ENCODE results near the gene CLSTN1.
A peak's percentile ranks its signal among the peaks of the same experiment; 100 is the strongest.

Gene CLSTN1

GRCh38 chr1:9760824-9761223 is 62.9 kb downstream of the CLSTN1 start:
- H3K14ac ChIP-seq (ENCODE audit: low read length) = no peak overlapping the region
- DNase-seq (ENCODE audit: low spot score) = no peak
- H3K23ac ChIP-seq (ENCODE audit: low read depth, low read length, poor library complexity) = no peak overlapping the region
- no peak overlapping the region for H4K91ac ChIP-seq (ENCODE audit: low read depth, low read length, poor library complexity)
- no peak overlapping the region for H3K4ac ChIP-seq (ENCODE audit: low read length)
- H2BK15ac ChIP-seq (ENCODE audit: low read length) = no peak overlapping the region
- peaks cover 0 to 4% of the 10 kb centered on the region in 2 donors for H3K4me1 ChIP-seq (ENCODE audit: control insufficient read depth in 2 of 2, insufficient read depth in 1 of 2, low read depth in 1 of 2, low read length in 2 of 2)
- no peak overlapping the region for H2BK120ac ChIP-seq (ENCODE audit: low read depth, low read length)
- H2AK5ac ChIP-seq (ENCODE audit: low read depth, low read length) = no peak overlapping the region
- H3K18ac ChIP-seq (ENCODE audit: low read length) = no peak overlapping the region
- H3K27me3 ChIP-seq (ENCODE audit: control insufficient read depth in 3 of 3, insufficient read depth in 3 of 3, low read depth in 1 of 3, low read length in 3 of 3) = no peaks in the 10 kb centered on the region
- no peak overlapping the region for H3K4me2 ChIP-seq (ENCODE audit: insufficient read depth, low read length, poor library complexity, severe bottlenecking)
- no peak overlapping the region for H3K9ac ChIP-seq (ENCODE audit: low read depth, low read length, poor library complexity)
- peaks cover 3 to 4% of the 10 kb centered on the region in 2 donors for H3K9me3 ChIP-seq (replicated peaks in 1 of 2; ENCODE audit: control insufficient read depth in 2 of 2, insufficient read depth in 1 of 2, low read depth in 1 of 2, low read length in 2 of 2)
- no peak overlapping the region for H3K4me3 ChIP-seq (ENCODE audit: low read length in 2 of 2)
- H3K79me1 ChIP-seq (ENCODE audit: low read depth, low read length) = peaks cover 3% of the 10 kb centered on the region
- no peak overlapping the region for H2AFZ ChIP-seq (ENCODE audit: low read length)
- H3K36me3 ChIP-seq (replicated peaks in 1 of 2; ENCODE audit: control insufficient read depth in 2 of 2, insufficient read depth in 2 of 2, low read length in 2 of 2) = peaks cover 4 to 32% of the 10 kb centered on the region in 2 donors
- no peak overlapping the region for H4K8ac ChIP-seq (ENCODE audit: low read depth, low read length)
- H2BK12ac ChIP-seq (ENCODE audit: low read length) = no peak overlapping the region
- no CpG with 5 or more reads among the region's 6 CpGs for WGBS, 2 donors (ENCODE audit: extremely low coverage in 2 of 2, insufficient read length in 2 of 2, insufficient replicate concordance in 1 of 2)
- H2BK5ac ChIP-seq (ENCODE audit: low read length) = no peak overlapping the region
- H3K27ac ChIP-seq (replicated peaks; ENCODE audit: low read length) = no peak overlapping the region

GRCh38 chr1:9759939-9760338 is 63.8 kb downstream of the CLSTN1 start:
- H3K4ac ChIP-seq (ENCODE audit: low read length) = peak overlapping the region; percentile 7
- H4K8ac ChIP-seq (ENCODE audit: low read depth, low read length) = no peak overlapping the region

GRCh38 chr1:9758559-9759121 is 65.1 kb downstream of the CLSTN1 start:
- Histone ChIP-seq H3K27ac (replicated peaks; ENCODE audit: low read length) (no peak overlapping the region), H3K36me3 (replicated peaks in 1 of 2; ENCODE audit: control insufficient read depth in 2 of 2, insufficient read depth in 2 of 2, low read length in 2 of 2) (peaks cover 6 to 38% of the 10 kb centered on the region in 2 donors), H3K79me1 (ENCODE audit: low read depth, low read length) (peaks cover 3% of the 10 kb centered on the region), H2BK120ac (ENCODE audit: low read depth, low read length) (no peak overlapping the region), H3K14ac (ENCODE audit: low read length) (no peak overlapping the region), H3K4me2 (ENCODE audit: insufficient read depth, low read length, poor library complexity, severe bottlenecking) (no peak overlapping the region), H4K91ac (ENCODE audit: low read depth, low read length, poor library complexity) (no peak overlapping the region), H3K23ac (ENCODE audit: low read depth, low read length, poor library complexity) (no peak overlapping the region), H2AK5ac (ENCODE audit: low read depth, low read length) (no peak overlapping the region), H2BK12ac (ENCODE audit: low read length) (no peak overlapping the region), H3K18ac (ENCODE audit: low read length) (peak overlapping the region; percentile 61), H3K27me3 (ENCODE audit: control insufficient read depth in 3 of 3, insufficient read depth in 3 of 3, low read depth in 1 of 3, low read length in 3 of 3) (no peaks in the 10 kb centered on the region), H2BK5ac (ENCODE audit: low read length) (no peak overlapping the region), H2BK15ac (ENCODE audit: low read length) (no peak overlapping the region), H2AFZ (ENCODE audit: low read length) (no peak overlapping the region), H3K4me3 (ENCODE audit: low read length in 2 of 2) (no peak overlapping the region), H3K4me1 (ENCODE audit: control insufficient read depth in 2 of 2, insufficient read depth in 1 of 2, low read depth in 1 of 2, low read length in 2 of 2) (peaks cover 0 to 5% of the 10 kb centered on the region in 2 donors), H3K9ac (ENCODE audit: low read depth, low read length, poor library complexity) (no peak overlapping the region), H3K4ac (ENCODE audit: low read length) (no peak overlapping the region), H4K8ac (ENCODE audit: low read depth, low read length) (no peak overlapping the region), H3K9me3 (replicated peaks in 1 of 2; ENCODE audit: control insufficient read depth in 2 of 2, insufficient read depth in 1 of 2, low read depth in 1 of 2, low read length in 2 of 2) (peaks cover 1 to 3% of the 10 kb centered on the region in 2 donors)
- no CpG with 5 or more reads among the region's 10 CpGs for WGBS, 2 donors (ENCODE audit: extremely low coverage in 2 of 2, insufficient read length in 2 of 2, insufficient replicate concordance in 1 of 2)
- DNase-seq (ENCODE audit: low spot score) = no peak

More at GRCh38 chr1:9759939-9760338, 63.8 kb downstream of the CLSTN1 start:
- peaks cover 5 to 36% of the 10 kb centered on the region in 2 donors for H3K36me3 ChIP-seq (replicated peaks in 1 of 2; ENCODE audit: control insufficient read depth in 2 of 2, insufficient read depth in 2 of 2, low read length in 2 of 2)
- no peak overlapping the region for H3K14ac ChIP-seq (ENCODE audit: low read length)
- H3K4me3 ChIP-seq (ENCODE audit: low read length in 2 of 2) = no peak overlapping the region
- no peak for DNase-seq (ENCODE audit: low spot score)
- H3K4me2 ChIP-seq (ENCODE audit: insufficient read depth, low read length, poor library complexity, severe bottlenecking) = no peak overlapping the region
- H3K79me1 ChIP-seq (ENCODE audit: low read depth, low read length) = peaks cover 3% of the 10 kb centered on the region
- no peak overlapping the region for H2AFZ ChIP-seq (ENCODE audit: low read length)
- no peak overlapping the region for H2AK5ac ChIP-seq (ENCODE audit: low read depth, low read length)
- H3K27ac ChIP-seq (replicated peaks; ENCODE audit: low read length) = no peak overlapping the region
- no peak overlapping the region for H3K18ac ChIP-seq (ENCODE audit: low read length)
- H2BK15ac ChIP-seq (ENCODE audit: low read length) = no peak overlapping the region
- no peak overlapping the region for H2BK120ac ChIP-seq (ENCODE audit: low read depth, low read length)
- no peak overlapping the region for H3K23ac ChIP-seq (ENCODE audit: low read depth, low read length, poor library complexity)
- H2BK5ac ChIP-seq (ENCODE audit: low read length) = no peak overlapping the region
- no peak overlapping the region for H4K91ac ChIP-seq (ENCODE audit: low read depth, low read length, poor library complexity)
- H3K27me3 ChIP-seq (ENCODE audit: control insufficient read depth in 3 of 3, insufficient read depth in 3 of 3, low read depth in 1 of 3, low read length in 3 of 3) = no peaks in the 10 kb centered on the region
- no CpG with 5 or more reads among the region's 2 CpGs for WGBS, 2 donors (ENCODE audit: extremely low coverage in 2 of 2, insufficient read length in 2 of 2, insufficient replicate concordance in 1 of 2)
- peaks cover 0 to 6% of the 10 kb centered on the region in 2 donors for H3K4me1 ChIP-seq (ENCODE audit: control insufficient read depth in 2 of 2, insufficient read depth in 1 of 2, low read depth in 1 of 2, low read length in 2 of 2)
- no peak overlapping the region for H3K9ac ChIP-seq (ENCODE audit: low read depth, low read length, poor library complexity)
- H3K9me3 ChIP-seq (replicated peaks in 1 of 2; ENCODE audit: control insufficient read depth in 2 of 2, insufficient read depth in 1 of 2, low read depth in 1 of 2, low read length in 2 of 2) = peaks cover 3 to 4% of the 10 kb centered on the region in 2 donors
- no peak overlapping the region for H2BK12ac ChIP-seq (ENCODE audit: low read length)

GRCh38 chr1:9755441-9755995 is 68.2 kb downstream of the CLSTN1 start:
- no CpG with 5 or more reads among the region's 10 CpGs for WGBS, 2 donors (ENCODE audit: extremely low coverage in 2 of 2, insufficient read length in 2 of 2, insufficient replicate concordance in 1 of 2)
- Histone ChIP-seq H3K9me3 (replicated peaks in 1 of 2; ENCODE audit: control insufficient read depth in 2 of 2, insufficient read depth in 1 of 2, low read depth in 1 of 2, low read length in 2 of 2) (peaks cover 0 to 3% of the 10 kb centered on the region in 2 donors), H3K79me1 (ENCODE audit: low read depth, low read length) (peaks cover 3% of the 10 kb centered on the region), H3K27ac (replicated peaks; ENCODE audit: low read length) (peak overlapping the region; percentile 23), H2BK15ac (ENCODE audit: low read length) (no peak overlapping the region), H2BK120ac (ENCODE audit: low read depth, low read length) (no peak overlapping the region), H3K4me1 (ENCODE audit: control insufficient read depth in 2 of 2, insufficient read depth in 1 of 2, low read depth in 1 of 2, low read length in 2 of 2) (peaks cover 0 to 2% of the 10 kb centered on the region in 2 donors), H3K9ac (ENCODE audit: low read depth, low read length, poor library complexity) (no peak overlapping the region), H3K18ac (ENCODE audit: low read length) (no peak overlapping the region), H3K4ac (ENCODE audit: low read length) (no peak overlapping the region), H3K14ac (ENCODE audit: low read length) (no peak overlapping the region), H3K4me3 (ENCODE audit: low read length in 2 of 2) (no peak overlapping the region), H2AFZ (ENCODE audit: low read length) (no peak overlapping the region), H3K36me3 (replicated peaks in 1 of 2; ENCODE audit: control insufficient read depth in 2 of 2, insufficient read depth in 2 of 2, low read length in 2 of 2) (peaks cover 12 to 53% of the 10 kb centered on the region in 2 donors), H4K8ac (ENCODE audit: low read depth, low read length) (no peak overlapping the region), H2BK12ac (ENCODE audit: low read length) (no peak overlapping the region), H2BK5ac (ENCODE audit: low read length) (no peak overlapping the region), H4K91ac (ENCODE audit: low read depth, low read length, poor library complexity) (no peak overlapping the region), H2AK5ac (ENCODE audit: low read depth, low read length) (no peak overlapping the region), H3K23ac (ENCODE audit: low read depth, low read length, poor library complexity) (no peak overlapping the region), H3K4me2 (ENCODE audit: insufficient read depth, low read length, poor library complexity, severe bottlenecking) (no peak overlapping the region), H3K27me3 (ENCODE audit: control insufficient read depth in 3 of 3, insufficient read depth in 3 of 3, low read depth in 1 of 3, low read length in 3 of 3) (no peaks in the 10 kb centered on the region)
- DNase-seq (ENCODE audit: low spot score) = no peak

Data from neuronal stem cell (in vitro differentiated cells).